ENCODE data around the gene NDUFS8.
"Not testable (repeated sequence)": the region's sequence is repeated elsewhere in the genome, so short reads cannot be mapped to it uniquely, and the experiment has no call there.

NDUFS8 gene

GRCh38 chr11:68030318-68031143, at the start of gene NDUFS8:
NDUFS8 (plus strand) TSS chr11:68030681; CDS start chr11:68032152, 1,471 bp downstream.
- H3K4me3 ChIP-seq (ENCODE audit: low read depth, low read length) = peak within 1 kb of the TSS; percentile 85
- DNase-seq (ENCODE audit: low read depth, low spot score) = peak; percentile 100
- in situ Hi-C loops (cut with HindIII; ENCODE audit: low sequenced_read_pairs) = no loop called here
- no peak for TF ChIP-seq CTCF (IDR thresholded peaks at IDR 0.05; ENCODE audit: low read depth, low read length)

GRCh38 chr11:67981226-67981625, 49.3 kb upstream of the NDUFS8 start:
- in situ Hi-C loops (cut with HindIII; ENCODE audit: low sequenced_read_pairs); DNase-seq (ENCODE audit: low read depth, low spot score); H3K4me3 ChIP-seq (ENCODE audit: low read depth, low read length): not testable (repeated sequence)

- H3K4me3 ChIP-seq (ENCODE audit: low read depth, low read length); in situ Hi-C loops (cut with HindIII; ENCODE audit: low sequenced_read_pairs); DNase-seq (ENCODE audit: low read depth, low spot score): not testable (repeated sequence)
Measured at GRCh38 chr11:67982255-67982857, 48.1 kb upstream of the NDUFS8 start.

- in situ Hi-C loops (cut with HindIII; ENCODE audit: low sequenced_read_pairs) = no loop called here
Measured at GRCh38 chr11:67983951-67984350, 46.5 kb upstream of the NDUFS8 start.

GRCh38 chr11:67985302-67985701, 45.2 kb upstream of the NDUFS8 start:
- DNase-seq (ENCODE audit: low read depth, low spot score); H3K4me3 ChIP-seq (ENCODE audit: low read depth, low read length); in situ Hi-C loops (cut with HindIII; ENCODE audit: low sequenced_read_pairs): not testable (repeated sequence)

More at GRCh38 chr11:67983951-67984350, 46.5 kb upstream of the NDUFS8 start:
- H3K4me3 ChIP-seq (ENCODE audit: low read depth, low read length) = no peak overlapping the region
- no peak for DNase-seq (ENCODE audit: low read depth, low spot score)
- no peak for TF ChIP-seq CTCF (IDR thresholded peaks at IDR 0.05; ENCODE audit: low read depth, low read length)

- DNase-seq (ENCODE audit: low read depth, low spot score); H3K4me3 ChIP-seq (ENCODE audit: low read depth, low read length); in situ Hi-C loops (cut with HindIII; ENCODE audit: low sequenced_read_pairs): not testable (repeated sequence)
Measured at GRCh38 chr11:67990546-67991346, 39.7 kb upstream of the NDUFS8 start.

- in situ Hi-C loops (cut with HindIII; ENCODE audit: low sequenced_read_pairs); H3K4me3 ChIP-seq (ENCODE audit: low read depth, low read length): not testable (repeated sequence)
Measured at GRCh38 chr11:67991347-67992121, 38.9 kb upstream of the NDUFS8 start.

GRCh38 chr11:67993821-67994220, 36.7 kb upstream of the NDUFS8 start:
- DNase-seq (ENCODE audit: low read depth, low spot score); in situ Hi-C loops (cut with HindIII; ENCODE audit: low sequenced_read_pairs); H3K4me3 ChIP-seq (ENCODE audit: low read depth, low read length): not testable (repeated sequence)
- TF ChIP-seq CTCF (IDR thresholded peaks at IDR 0.05; ENCODE audit: low read depth, low read length) = peak; percentile 49

More at GRCh38 chr11:67991347-67992121, 38.9 kb upstream of the NDUFS8 start:
- not testable (repeated sequence) for DNase-seq (ENCODE audit: low read depth, low spot score)

GRCh38 chr11:67994387-67994786, 36.1 kb upstream of the NDUFS8 start:
- in situ Hi-C loops (cut with HindIII; ENCODE audit: low sequenced_read_pairs); H3K4me3 ChIP-seq (ENCODE audit: low read depth, low read length); DNase-seq (ENCODE audit: low read depth, low spot score): not testable (repeated sequence)

- H3K4me3 ChIP-seq (ENCODE audit: low read depth, low read length); in situ Hi-C loops (cut with HindIII; ENCODE audit: low sequenced_read_pairs); DNase-seq (ENCODE audit: low read depth, low spot score): not testable (repeated sequence)
Measured at GRCh38 chr11:67995129-67995528, 35.4 kb upstream of the NDUFS8 start.

- H3K4me3 ChIP-seq (ENCODE audit: low read depth, low read length); in situ Hi-C loops (cut with HindIII; ENCODE audit: low sequenced_read_pairs); DNase-seq (ENCODE audit: low read depth, low spot score): not testable (repeated sequence)
Measured at GRCh38 chr11:67995579-67995978, 34.9 kb upstream of the NDUFS8 start.
